ENCODE results near the gene P2RY1. TPM values are rescaled to one million over a fixed set of nuclear protein-coding genes. Genes with fewer than 3 reads are reported as not detected.

P2RY1 gene
- total RNA-seq, 1 donor from 2014 or later = 0.67 TPM

DNA sequence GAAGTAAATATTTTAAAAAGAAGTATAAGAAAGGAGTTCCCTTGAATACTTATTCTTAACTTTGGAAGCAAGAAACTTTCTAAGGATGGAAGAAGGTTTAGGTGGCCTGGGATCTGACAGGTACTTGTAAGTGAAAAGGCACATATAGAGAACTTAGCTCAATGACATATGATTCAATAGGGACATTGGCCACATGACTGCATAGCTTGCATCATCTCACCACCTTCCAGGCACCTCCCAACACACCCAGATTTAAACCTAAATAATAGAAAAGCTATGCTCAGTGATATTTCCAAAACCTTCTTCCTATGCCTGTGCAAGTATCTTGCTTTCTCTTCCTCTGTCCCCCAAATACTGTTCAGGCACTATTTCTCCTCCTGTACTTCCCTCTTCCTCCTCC is 4.7 kb upstream of the P2RY1 start:
- Mint-ChIP-seq H3K27me3 (ENCODE audit: unreplicated experiment) (peaks cover 37% of the 10 kb centered on the region), H3K36me3 (ENCODE audit: unreplicated experiment) (no peaks in the 10 kb centered on the region), H3K9me3 (ENCODE audit: unreplicated experiment) (no peaks in the 10 kb centered on the region), H3K4me3 (ENCODE audit: unreplicated experiment) (no peak overlapping the region), H3K27ac (ENCODE audit: unreplicated experiment) (no peak overlapping the region), H3K4me1 (ENCODE audit: unreplicated experiment) (peaks cover 8% of the 10 kb centered on the region)
- TF ChIP-seq, protein P1, sequence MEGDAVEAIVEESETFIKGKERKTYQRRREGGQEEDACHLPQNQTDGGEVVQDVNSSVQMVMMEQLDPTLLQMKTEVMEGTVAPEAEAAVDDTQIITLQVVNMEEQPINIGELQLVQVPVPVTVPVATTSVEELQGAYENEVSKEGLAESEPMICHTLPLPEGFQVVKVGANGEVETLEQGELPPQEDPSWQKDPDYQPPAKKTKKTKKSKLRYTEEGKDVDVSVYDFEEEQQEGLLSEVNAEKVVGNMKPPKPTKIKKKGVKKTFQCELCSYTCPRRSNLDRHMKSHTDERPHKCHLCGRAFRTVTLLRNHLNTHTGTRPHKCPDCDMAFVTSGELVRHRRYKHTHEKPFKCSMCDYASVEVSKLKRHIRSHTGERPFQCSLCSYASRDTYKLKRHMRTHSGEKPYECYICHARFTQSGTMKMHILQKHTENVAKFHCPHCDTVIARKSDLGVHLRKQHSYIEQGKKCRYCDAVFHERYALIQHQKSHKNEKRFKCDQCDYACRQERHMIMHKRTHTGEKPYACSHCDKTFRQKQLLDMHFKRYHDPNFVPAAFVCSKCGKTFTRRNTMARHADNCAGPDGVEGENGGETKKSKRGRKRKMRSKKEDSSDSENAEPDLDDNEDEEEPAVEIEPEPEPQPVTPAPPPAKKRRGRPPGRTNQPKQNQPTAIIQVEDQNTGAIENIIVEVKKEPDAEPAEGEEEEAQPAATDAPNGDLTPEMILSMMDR (IDR thresholded peaks at IDR 0.05) = no peak
- no peak for DNase-seq (ENCODE audit: extremely low spot score, unreplicated experiment)

DNA sequence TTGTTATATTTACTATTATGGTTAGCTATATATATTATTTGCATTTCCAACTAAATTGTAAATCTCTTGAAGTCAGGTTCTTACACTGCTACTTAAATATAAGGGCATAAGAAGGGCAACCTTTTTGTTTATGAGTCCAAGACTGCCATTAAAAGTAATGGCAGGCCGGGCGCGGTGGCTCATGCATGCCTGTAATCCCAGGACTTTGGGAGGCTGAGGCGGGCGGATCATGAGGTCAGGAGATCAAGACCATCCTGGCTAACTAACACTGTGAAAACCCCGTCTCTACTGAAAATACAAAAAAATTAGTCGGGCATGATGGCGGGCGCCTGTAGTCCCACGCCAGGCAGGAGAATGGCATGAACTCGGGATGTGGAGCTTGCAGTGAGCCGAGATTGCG is 2.9 kb upstream of the P2RY1 start:
- DNase-seq (ENCODE audit: extremely low spot score, unreplicated experiment) = no peak
- Mint-ChIP-seq H3K27ac (ENCODE audit: unreplicated experiment) (no peak overlapping the region), H3K36me3 (ENCODE audit: unreplicated experiment) (no peaks in the 10 kb centered on the region), H3K27me3 (ENCODE audit: unreplicated experiment) (peaks cover 51% of the 10 kb centered on the region), H3K9me3 (ENCODE audit: unreplicated experiment) (no peaks in the 10 kb centered on the region), H3K4me1 (ENCODE audit: unreplicated experiment) (peaks cover 22% of the 10 kb centered on the region), H3K4me3 (ENCODE audit: unreplicated experiment) (no peak overlapping the region)
- TF ChIP-seq, protein P1 (IDR thresholded peaks at IDR 0.05) = no peak

DNA sequence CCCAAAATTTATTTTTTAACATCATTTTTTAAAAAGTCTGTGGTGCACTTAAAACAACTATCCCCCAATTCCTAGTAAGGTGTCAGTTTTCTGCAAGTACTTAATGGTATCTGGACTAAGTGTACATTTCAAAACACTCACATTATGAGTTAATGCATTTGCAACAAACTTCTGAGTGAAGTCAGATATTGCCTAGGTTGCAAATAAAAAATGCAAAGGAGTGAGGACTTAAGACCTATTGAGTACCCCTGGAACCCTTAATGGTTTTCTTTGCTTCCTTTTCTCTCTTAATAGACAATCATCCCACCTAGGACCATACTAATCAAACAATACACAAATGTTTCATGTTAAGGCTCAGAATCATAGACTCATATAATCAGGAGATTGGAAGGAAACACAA is 1.8 kb upstream of the P2RY1 start:
- no peak overlapping the region for H3K4me3 Mint-ChIP-seq (ENCODE audit: unreplicated experiment)
- H3K9me3 Mint-ChIP-seq (ENCODE audit: unreplicated experiment) = no peaks in the 10 kb centered on the region
- H3K4me1 Mint-ChIP-seq (ENCODE audit: unreplicated experiment) = peaks cover 24% of the 10 kb centered on the region
- TF ChIP-seq, protein P1 (IDR thresholded peaks at IDR 0.05) = no peak
- DNase-seq (ENCODE audit: extremely low spot score, unreplicated experiment) = no peak
- H3K36me3 Mint-ChIP-seq (ENCODE audit: unreplicated experiment) = no peaks in the 10 kb centered on the region
- peaks cover 60% of the 10 kb centered on the region for H3K27me3 Mint-ChIP-seq (ENCODE audit: unreplicated experiment)
- no peak overlapping the region for H3K27ac Mint-ChIP-seq (ENCODE audit: unreplicated experiment)

DNA sequence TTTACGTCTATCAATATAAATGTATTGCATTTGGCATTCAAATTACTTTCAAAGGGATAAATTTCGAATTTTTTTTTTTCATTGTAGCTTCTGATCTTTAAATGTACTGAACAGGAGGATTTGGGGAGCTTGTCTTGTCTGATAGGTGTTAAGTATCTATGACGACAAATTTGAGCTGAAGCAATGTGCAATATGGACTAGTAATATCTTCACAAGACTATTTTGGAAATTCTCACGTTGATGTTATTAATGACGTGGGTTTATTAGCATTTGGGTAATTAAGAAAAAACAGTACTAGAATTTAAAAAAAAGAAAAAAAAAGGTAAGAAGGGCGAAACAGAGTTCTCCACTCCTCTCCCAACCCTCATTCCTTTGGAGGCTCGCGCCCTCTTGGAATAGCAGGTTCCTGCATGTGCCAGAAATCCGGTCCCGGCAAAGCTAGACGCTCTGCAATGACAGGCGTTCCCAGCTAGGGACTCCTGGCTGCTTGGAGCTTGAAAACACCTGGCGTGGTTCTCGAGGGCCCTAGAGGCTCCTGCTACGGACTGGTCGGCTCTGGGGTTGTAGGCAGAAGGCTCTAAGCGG is 648 bp upstream of the P2RY1 start:
- peak overlapping the region; percentile 87 for H3K4me3 Mint-ChIP-seq (ENCODE audit: unreplicated experiment)
- H3K27me3 Mint-ChIP-seq (ENCODE audit: unreplicated experiment) = peaks cover 72% of the 10 kb centered on the region
- H3K36me3 Mint-ChIP-seq (ENCODE audit: unreplicated experiment) = no peaks in the 10 kb centered on the region
- TF ChIP-seq, protein P1 (IDR thresholded peaks at IDR 0.05) = no peak
- peaks cover 24% of the 10 kb centered on the region for H3K4me1 Mint-ChIP-seq (ENCODE audit: unreplicated experiment)
- no peaks in the 10 kb centered on the region for H3K9me3 Mint-ChIP-seq (ENCODE audit: unreplicated experiment)
- H3K27ac Mint-ChIP-seq (ENCODE audit: unreplicated experiment) = no peak overlapping the region
- DNase-seq (ENCODE audit: extremely low spot score, unreplicated experiment) = no peak

DNA sequence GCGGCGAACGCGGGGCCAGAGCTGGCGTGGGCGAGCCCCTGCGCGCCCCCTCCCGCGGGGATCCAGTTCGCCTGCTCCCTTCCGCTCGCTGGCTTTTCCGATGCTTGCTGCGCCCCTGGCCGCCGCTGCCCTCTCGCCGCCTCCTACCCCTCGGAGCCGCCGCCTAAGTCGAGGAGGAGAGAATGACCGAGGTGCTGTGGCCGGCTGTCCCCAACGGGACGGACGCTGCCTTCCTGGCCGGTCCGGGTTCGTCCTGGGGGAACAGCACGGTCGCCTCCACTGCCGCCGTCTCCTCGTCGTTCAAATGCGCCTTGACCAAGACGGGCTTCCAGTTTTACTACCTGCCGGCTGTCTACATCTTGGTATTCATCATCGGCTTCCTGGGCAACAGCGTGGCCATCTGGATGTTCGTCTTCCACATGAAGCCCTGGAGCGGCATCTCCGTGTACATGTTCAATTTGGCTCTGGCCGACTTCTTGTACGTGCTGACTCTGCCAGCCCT is 721 bp downstream of the P2RY1 start:
- no peak overlapping the region for H3K27ac Mint-ChIP-seq (ENCODE audit: unreplicated experiment)
- H3K27me3 Mint-ChIP-seq (ENCODE audit: unreplicated experiment) = peaks cover 71% of the 10 kb centered on the region
- H3K4me3 Mint-ChIP-seq (ENCODE audit: unreplicated experiment) = peak overlapping the region; percentile 87
- no peaks in the 10 kb centered on the region for H3K9me3 Mint-ChIP-seq (ENCODE audit: unreplicated experiment)
- TF ChIP-seq, protein P1 (IDR thresholded peaks at IDR 0.05) = no peak
- peaks cover 24% of the 10 kb centered on the region for H3K4me1 Mint-ChIP-seq (ENCODE audit: unreplicated experiment)
- H3K36me3 Mint-ChIP-seq (ENCODE audit: unreplicated experiment) = no peaks in the 10 kb centered on the region
- DNase-seq (ENCODE audit: extremely low spot score, unreplicated experiment) = no peak
